Cardiac fibroblast (primary cell): Measurements from ENCODE around the gene RELA.
"Not testable (repeated sequence)": the region's sequence is repeated elsewhere in the genome, so short reads cannot be mapped to it uniquely, and the experiment has no call there.

Source experiments
- DNase-seq, 2 donors: peaks; one replicate each; pipeline versions ENCODE4 v3.0.0 to v3.0.0-alpha.2; 2010; ENCODE audit warnings: low read depth in 2 of 2
- H3K4me3 ChIP-seq, 2 donors: replicated peaks in 1 of 2; 1 replicate in 1 of 2; 2 replicates in 1 of 2; pipeline ENCODE4 v1.5.1; 2011; ENCODE audit warnings: low read depth in 2 of 2, low read length in 2 of 2, mild to moderate bottlenecking in 2 of 2, moderate library complexity in 1 of 2
- TF ChIP-seq, protein P1 (sequence below): IDR thresholded peaks from one replicate; pipeline ENCODE4 v1.5.1; 2011; ENCODE audit warnings: low read depth, mild to moderate bottlenecking, low read length, inconsistent platforms

RELA gene

GRCh38 chr11:65663639-65664200 lies 1.0 kb upstream of the RELA start:
- DNase-seq: peak; percentile 59 to 79
- TF ChIP-seq, protein P1, sequence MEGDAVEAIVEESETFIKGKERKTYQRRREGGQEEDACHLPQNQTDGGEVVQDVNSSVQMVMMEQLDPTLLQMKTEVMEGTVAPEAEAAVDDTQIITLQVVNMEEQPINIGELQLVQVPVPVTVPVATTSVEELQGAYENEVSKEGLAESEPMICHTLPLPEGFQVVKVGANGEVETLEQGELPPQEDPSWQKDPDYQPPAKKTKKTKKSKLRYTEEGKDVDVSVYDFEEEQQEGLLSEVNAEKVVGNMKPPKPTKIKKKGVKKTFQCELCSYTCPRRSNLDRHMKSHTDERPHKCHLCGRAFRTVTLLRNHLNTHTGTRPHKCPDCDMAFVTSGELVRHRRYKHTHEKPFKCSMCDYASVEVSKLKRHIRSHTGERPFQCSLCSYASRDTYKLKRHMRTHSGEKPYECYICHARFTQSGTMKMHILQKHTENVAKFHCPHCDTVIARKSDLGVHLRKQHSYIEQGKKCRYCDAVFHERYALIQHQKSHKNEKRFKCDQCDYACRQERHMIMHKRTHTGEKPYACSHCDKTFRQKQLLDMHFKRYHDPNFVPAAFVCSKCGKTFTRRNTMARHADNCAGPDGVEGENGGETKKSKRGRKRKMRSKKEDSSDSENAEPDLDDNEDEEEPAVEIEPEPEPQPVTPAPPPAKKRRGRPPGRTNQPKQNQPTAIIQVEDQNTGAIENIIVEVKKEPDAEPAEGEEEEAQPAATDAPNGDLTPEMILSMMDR: no peak
- peak overlapping the region; percentile 64 to 94 for H3K4me3 ChIP-seq

GRCh38 chr11:65662247-65662798 lies 393 bp downstream of the RELA start:
- H3K4me3 ChIP-seq: peak overlapping the region; percentile 91 to 94
- TF ChIP-seq, protein P1: no peak
- peak; percentile 18 to 54 for DNase-seq

GRCh38 chr11:65661599-65662246 lies 993 bp downstream of the RELA start:
- no peak for DNase-seq
- TF ChIP-seq, protein P1: no peak
- H3K4me3 ChIP-seq: peak overlapping the region; percentile 91 to 94

GRCh38 chr11:65660908-65661307 lies 1.8 kb downstream of the RELA start:
- DNase-seq, H3K4me3 ChIP-seq: not testable (repeated sequence)

- no peak for DNase-seq
- TF ChIP-seq, protein P1: no peak
- H3K4me3 ChIP-seq: no peak overlapping the region
Observed at GRCh38 chr11:65660038-65660437, 2.7 kb downstream of the RELA start.

DNA sequence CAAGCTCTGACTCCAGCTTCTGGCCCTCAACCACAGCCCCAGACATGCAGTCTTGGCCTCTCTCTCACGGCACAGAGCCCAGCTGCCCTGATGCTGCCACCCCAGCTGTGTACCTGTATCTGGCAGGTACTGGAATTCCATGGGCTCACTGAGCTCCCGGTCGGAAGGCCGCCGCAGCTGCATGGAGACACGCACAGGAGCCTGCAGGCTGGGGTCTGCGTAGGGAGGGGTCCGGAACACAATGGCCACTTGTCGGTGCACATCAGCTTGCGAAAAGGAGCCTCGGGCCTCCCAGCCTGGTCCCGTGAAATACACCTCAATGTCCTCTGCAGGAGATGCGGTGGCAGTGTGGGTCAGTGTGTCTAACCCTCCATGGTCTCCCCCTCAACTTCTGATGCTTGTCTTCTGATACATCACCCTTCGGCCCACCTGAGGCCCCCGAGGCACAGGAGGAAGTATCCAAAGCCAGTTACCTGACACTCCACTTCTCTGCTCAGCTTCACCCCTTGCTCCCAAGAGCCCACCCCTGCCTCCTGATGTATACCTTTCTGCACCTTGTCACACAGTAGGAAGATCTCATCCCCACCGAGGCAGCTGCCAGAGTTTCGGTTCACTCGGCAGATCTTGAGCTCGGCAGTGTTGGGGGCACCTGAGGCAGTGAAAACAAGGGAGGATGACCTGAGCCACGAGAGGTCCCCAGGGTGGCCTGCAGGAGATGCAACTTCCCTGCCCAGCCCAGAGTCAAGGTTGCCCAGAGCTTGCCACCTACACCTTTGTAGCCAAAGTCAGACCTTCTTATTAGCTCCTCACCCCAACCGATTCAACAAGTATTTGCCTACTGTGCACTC lies 4.3 kb downstream of the RELA start:
- no peak for DNase-seq
- no peak overlapping the region for H3K4me3 ChIP-seq
- TF ChIP-seq, protein P1: no peak

DNA sequence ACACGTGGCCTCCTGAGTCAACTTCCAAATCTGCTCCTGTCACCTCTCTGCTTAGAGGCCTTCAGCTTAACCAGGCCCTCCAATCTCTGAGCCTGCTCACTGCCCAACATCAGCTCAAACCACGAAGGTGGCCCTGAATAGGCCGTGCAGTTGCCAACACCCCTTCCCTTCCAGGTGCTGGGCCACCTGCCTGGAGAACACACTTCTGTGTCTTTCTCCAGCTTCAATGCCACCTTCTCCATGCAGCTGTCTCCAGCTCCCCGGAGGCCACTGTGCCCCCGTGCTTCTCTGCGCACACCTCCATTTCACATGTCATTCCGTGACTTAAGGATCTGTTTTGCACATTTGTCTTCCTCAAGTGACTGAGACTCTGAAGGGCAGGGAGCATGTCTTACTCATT lies 5.3 kb downstream of the RELA start:
- no peak overlapping the region for H3K4me3 ChIP-seq
- no peak for DNase-seq
- TF ChIP-seq, protein P1: no peak
